ENCODE data around the gene IKZF5. TPM values are rescaled to one million over a fixed set of nuclear protein-coding genes. Genes with fewer than 3 reads are reported as not detected.

The IKZF5 gene
- total RNA-seq, 1 experiment from 2014 or later = 17.1 TPM

DNA sequence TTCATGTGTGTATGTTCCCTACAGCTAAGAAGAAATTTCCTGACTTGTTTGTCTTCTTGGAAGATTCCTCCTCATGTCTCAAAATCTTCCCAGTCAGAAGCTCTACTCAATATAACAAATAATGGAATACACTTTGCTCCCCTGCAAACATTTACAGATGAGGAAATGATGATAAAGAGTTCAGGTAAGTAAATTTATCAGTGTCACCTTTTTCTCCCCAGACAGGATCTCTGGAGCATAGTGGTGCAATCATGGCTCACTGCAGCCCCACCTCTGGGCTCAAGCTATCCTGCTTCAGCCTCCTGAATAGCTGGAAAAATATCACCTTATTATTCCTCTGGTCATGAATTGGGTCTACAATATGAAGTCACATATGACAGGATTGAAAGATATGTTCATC lies 25.7 kb upstream of the IKZF5 start (continued):
- no peak for TF ChIP-seq ELF1 (IDR thresholded peaks at IDR 0.05; ENCODE audit: borderline replicate concordance, low read depth)

DNA sequence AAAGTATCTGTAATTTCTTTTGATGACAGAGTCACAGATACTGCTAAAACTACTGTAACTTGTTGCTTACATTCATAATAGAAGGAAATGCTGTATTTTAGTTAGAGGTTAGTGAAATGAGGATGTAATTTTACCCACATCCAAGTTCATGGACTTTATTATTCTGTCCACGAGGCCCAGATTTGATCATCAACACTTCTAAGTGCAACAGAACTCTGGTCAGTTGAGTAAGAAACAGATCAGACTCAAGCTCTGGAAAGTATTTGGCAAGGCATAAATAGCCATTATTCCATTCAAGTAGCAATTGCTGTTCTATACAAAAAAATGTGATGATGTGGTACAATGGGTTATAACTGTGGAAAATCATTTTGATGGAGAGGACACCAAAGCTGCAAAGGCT lies 22.5 kb upstream of the IKZF5 start:
- H3K36me3 ChIP-seq (ENCODE audit: control insufficient read depth in 1 of 2, insufficient read depth in 2 of 2, low read length in 2 of 2) = no peaks in the 10 kb centered on the region
- H3K4me3 ChIP-seq (replicated peaks in 1 of 2; ENCODE audit: low read depth in 1 of 2, low read length in 2 of 2) = no peak overlapping the region
- H2AFZ ChIP-seq (ENCODE audit: low read depth, low read length, poor library complexity, severe bottlenecking) = no peak overlapping the region
- no peaks in the 10 kb centered on the region for H4K20me1 ChIP-seq (ENCODE audit: insufficient read depth)
- H3K27me3 ChIP-seq (ENCODE audit: insufficient read depth, low read length) = no peaks in the 10 kb centered on the region
- H3K27ac ChIP-seq (ENCODE audit: low read depth, low read length) = no peak overlapping the region
- no peaks in the 10 kb centered on the region for H3K4me1 ChIP-seq (ENCODE audit: control insufficient read depth in 1 of 2, insufficient read depth in 2 of 2, low read length in 2 of 2)
- no peak overlapping the region for H3K4me2 ChIP-seq (ENCODE audit: low read length)
- no peak overlapping the region for H3K9ac ChIP-seq (ENCODE audit: low read length)
- DNase-seq (ENCODE audit: low read depth, low spot score) = no peak
- no TSS peak for BruUV-seq (replicated peaks)
- no peak for ATAC-seq
- ChIA-PET POLR2A (no interaction called here), RAD21 (ENCODE audit: low non-redundant PET in 1 of 2, low total read pairs in 2 of 2, uncharacterized antibody in 2 of 2, unreplicated experiment in 2 of 2) (no interaction called here), CTCF (interaction anchor here (1.0 kb wide), 1 partner anchor 10 kb away, joined by 5 read pairs; no protein-coding TSS in a partner anchor)
- no peaks in the 10 kb centered on the region for H3K9me2 ChIP-seq (ENCODE audit: insufficient read depth)
- TF ChIP-seq, protein P1, sequence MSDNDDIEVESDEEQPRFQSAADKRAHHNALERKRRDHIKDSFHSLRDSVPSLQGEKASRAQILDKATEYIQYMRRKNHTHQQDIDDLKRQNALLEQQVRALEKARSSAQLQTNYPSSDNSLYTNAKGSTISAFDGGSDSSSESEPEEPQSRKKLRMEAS (IDR thresholded peaks at IDR 0.05) = no peak
- no peak for TF ChIP-seq EGR1 (IDR thresholded peaks at IDR 0.05; ENCODE audit: low read depth)
- TF ChIP-seq ZNF274 (IDR thresholded peaks at IDR 0.05; ENCODE audit: low read depth, low read length) = no peak
- TF ChIP-seq, protein P2, sequence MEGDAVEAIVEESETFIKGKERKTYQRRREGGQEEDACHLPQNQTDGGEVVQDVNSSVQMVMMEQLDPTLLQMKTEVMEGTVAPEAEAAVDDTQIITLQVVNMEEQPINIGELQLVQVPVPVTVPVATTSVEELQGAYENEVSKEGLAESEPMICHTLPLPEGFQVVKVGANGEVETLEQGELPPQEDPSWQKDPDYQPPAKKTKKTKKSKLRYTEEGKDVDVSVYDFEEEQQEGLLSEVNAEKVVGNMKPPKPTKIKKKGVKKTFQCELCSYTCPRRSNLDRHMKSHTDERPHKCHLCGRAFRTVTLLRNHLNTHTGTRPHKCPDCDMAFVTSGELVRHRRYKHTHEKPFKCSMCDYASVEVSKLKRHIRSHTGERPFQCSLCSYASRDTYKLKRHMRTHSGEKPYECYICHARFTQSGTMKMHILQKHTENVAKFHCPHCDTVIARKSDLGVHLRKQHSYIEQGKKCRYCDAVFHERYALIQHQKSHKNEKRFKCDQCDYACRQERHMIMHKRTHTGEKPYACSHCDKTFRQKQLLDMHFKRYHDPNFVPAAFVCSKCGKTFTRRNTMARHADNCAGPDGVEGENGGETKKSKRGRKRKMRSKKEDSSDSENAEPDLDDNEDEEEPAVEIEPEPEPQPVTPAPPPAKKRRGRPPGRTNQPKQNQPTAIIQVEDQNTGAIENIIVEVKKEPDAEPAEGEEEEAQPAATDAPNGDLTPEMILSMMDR (IDR thresholded peaks at IDR 0.05 in 2 of 3, conservative IDR thresholded peaks at IDR 0.05 in 1 of 3; ENCODE audit: borderline replicate concordance in 1 of 3, insufficient read depth in 1 of 3, low read depth in 2 of 3, low read length in 2 of 3) = no peak
- intact Hi-C loops (cut with micrococcal nuclease) = no loop called here
- H3K9me3 ChIP-seq (ENCODE audit: control insufficient read depth in 1 of 2, insufficient read depth in 1 of 2, low read depth in 1 of 2, low read length in 2 of 2) = no peaks in the 10 kb centered on the region
- no peaks in the 10 kb centered on the region for H3K79me2 ChIP-seq (ENCODE audit: insufficient read depth, low read length)

DNA sequence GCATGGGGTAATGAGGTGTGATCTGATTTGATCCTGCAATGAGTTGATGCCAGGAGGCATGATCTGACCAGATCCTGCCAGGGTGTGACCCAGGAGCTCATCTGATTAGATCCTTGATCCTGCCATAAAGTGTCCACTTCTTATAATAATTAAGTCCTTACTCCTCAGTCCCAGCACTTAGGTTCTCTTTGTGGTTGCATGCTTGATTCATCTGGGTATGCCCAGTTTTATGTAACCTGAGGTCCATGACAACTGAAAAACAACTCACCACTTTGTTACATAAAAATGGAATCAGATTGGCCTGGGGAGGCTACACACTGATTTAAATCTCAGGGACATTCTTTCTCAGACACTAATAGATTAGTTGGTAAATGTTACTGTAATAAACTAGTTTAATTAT lies 19.3 kb upstream of the IKZF5 start:
- intact Hi-C loops (cut with micrococcal nuclease) = no loop called here
- POLR2A ChIA-PET = no interaction called here
- H3K27me3 ChIP-seq (ENCODE audit: insufficient read depth, low read length) = no peaks in the 10 kb centered on the region
- no peak overlapping the region for H3K4me3 ChIP-seq (replicated peaks in 1 of 2; ENCODE audit: low read depth in 1 of 2, low read length in 2 of 2)
- H3K36me3 ChIP-seq (ENCODE audit: control insufficient read depth in 1 of 2, insufficient read depth in 2 of 2, low read length in 2 of 2) = no peaks in the 10 kb centered on the region
- no TSS peak for BruUV-seq (replicated peaks)
- RAD21 ChIA-PET (ENCODE audit: low non-redundant PET in 1 of 2, low total read pairs in 2 of 2, uncharacterized antibody in 2 of 2, unreplicated experiment in 2 of 2) = no interaction called here
- no peaks in the 10 kb centered on the region for H3K4me1 ChIP-seq (ENCODE audit: control insufficient read depth in 1 of 2, insufficient read depth in 2 of 2, low read length in 2 of 2)
- DNase-seq (ENCODE audit: low read depth, low spot score) (no peak), ATAC-seq (no peak)
- no peaks in the 10 kb centered on the region for H3K9me3 ChIP-seq (ENCODE audit: control insufficient read depth in 1 of 2, insufficient read depth in 1 of 2, low read depth in 1 of 2, low read length in 2 of 2)
- H3K79me2 ChIP-seq (ENCODE audit: insufficient read depth, low read length) = no peaks in the 10 kb centered on the region
- H3K9ac ChIP-seq (ENCODE audit: low read length) = no peak overlapping the region
- no peak overlapping the region for H2AFZ ChIP-seq (ENCODE audit: low read depth, low read length, poor library complexity, severe bottlenecking)
- no peak overlapping the region for H3K27ac ChIP-seq (ENCODE audit: low read depth, low read length)
- CTCF ChIA-PET = interaction anchor here (0.7 kb wide), 1 partner anchor 15 kb away, joined by 4 read pairs; no protein-coding TSS in a partner anchor
- no peaks in the 10 kb centered on the region for H4K20me1 ChIP-seq (ENCODE audit: insufficient read depth)
- H3K4me2 ChIP-seq (ENCODE audit: low read length) = no peak overlapping the region
- H3K9me2 ChIP-seq (ENCODE audit: insufficient read depth) = no peaks in the 10 kb centered on the region
- TF ChIP-seq, protein P2 (IDR thresholded peaks at IDR 0.05 in 2 of 3, conservative IDR thresholded peaks at IDR 0.05 in 1 of 3; ENCODE audit: borderline replicate concordance in 1 of 3, insufficient read depth in 1 of 3, low read depth in 2 of 3, low read length in 2 of 3) = no peak
- TF ChIP-seq, protein P3, sequence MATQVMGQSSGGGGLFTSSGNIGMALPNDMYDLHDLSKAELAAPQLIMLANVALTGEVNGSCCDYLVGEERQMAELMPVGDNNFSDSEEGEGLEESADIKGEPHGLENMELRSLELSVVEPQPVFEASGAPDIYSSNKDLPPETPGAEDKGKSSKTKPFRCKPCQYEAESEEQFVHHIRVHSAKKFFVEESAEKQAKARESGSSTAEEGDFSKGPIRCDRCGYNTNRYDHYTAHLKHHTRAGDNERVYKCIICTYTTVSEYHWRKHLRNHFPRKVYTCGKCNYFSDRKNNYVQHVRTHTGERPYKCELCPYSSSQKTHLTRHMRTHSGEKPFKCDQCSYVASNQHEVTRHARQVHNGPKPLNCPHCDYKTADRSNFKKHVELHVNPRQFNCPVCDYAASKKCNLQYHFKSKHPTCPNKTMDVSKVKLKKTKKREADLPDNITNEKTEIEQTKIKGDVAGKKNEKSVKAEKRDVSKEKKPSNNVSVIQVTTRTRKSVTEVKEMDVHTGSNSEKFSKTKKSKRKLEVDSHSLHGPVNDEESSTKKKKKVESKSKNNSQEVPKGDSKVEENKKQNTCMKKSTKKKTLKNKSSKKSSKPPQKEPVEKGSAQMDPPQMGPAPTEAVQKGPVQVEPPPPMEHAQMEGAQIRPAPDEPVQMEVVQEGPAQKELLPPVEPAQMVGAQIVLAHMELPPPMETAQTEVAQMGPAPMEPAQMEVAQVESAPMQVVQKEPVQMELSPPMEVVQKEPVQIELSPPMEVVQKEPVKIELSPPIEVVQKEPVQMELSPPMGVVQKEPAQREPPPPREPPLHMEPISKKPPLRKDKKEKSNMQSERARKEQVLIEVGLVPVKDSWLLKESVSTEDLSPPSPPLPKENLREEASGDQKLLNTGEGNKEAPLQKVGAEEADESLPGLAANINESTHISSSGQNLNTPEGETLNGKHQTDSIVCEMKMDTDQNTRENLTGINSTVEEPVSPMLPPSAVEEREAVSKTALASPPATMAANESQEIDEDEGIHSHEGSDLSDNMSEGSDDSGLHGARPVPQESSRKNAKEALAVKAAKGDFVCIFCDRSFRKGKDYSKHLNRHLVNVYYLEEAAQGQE (IDR thresholded peaks at IDR 0.05; ENCODE audit: low read depth) = no peak
- no peak for TF ChIP-seq POLR2AphosphoS5 (IDR thresholded peaks at IDR 0.05; ENCODE audit: low read depth, low read length)
- no peak for TF ChIP-seq RAD21 (IDR thresholded peaks at IDR 0.05; ENCODE audit: low read depth)
- TF ChIP-seq SRF (IDR thresholded peaks at IDR 0.05; ENCODE audit: low read depth) = no peak
- no peak for TF ChIP-seq ZFX (IDR thresholded peaks at IDR 0.05)
- no peak for TF ChIP-seq ELF1 (IDR thresholded peaks at IDR 0.05; ENCODE audit: borderline replicate concordance, low read depth)

Data from HCT116 (cell line).